Superior temporal gyrus (tissue), 1 donor: ENCODE results near the gene SCGB2A2.

Experiments used
- DNase-seq: peaks from one replicate; pipeline ENCODE4 v3.0.0-alpha.2; 2016; ENCODE audit errors: extremely low spot score

SCGB2A2 gene

GRCh38 chr11:62306227-62306626 lies 36.3 kb downstream of the SCGB2A2 start:
- no peak for DNase-seq

- DNase-seq = no peak
Measured at GRCh38 chr11:62307950-62308349, 38.0 kb downstream of the SCGB2A2 start.

DNA sequence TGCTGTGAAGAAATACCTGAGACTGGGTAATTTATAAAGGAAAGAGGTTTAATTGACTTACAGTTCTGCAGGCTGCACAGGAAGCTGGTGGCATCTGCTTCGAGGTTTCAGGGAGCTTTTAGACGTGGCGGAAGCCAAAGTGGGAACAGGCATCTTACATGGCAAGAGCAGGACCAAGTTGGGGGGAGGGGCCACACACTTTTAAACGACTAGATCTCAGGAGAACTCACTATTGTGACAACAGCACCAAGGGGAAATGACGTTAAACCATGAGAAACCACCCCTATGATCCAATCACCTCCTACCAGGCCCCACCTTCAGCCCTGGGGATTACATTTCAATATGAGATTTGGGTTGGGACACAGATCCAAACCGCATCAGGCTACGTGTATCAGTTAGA lies 40.0 kb downstream of the SCGB2A2 start:
- no peak for DNase-seq

GRCh38 chr11:62315431-62315830 lies 45.5 kb downstream of the SCGB2A2 start:
- no peak for DNase-seq

DNA sequence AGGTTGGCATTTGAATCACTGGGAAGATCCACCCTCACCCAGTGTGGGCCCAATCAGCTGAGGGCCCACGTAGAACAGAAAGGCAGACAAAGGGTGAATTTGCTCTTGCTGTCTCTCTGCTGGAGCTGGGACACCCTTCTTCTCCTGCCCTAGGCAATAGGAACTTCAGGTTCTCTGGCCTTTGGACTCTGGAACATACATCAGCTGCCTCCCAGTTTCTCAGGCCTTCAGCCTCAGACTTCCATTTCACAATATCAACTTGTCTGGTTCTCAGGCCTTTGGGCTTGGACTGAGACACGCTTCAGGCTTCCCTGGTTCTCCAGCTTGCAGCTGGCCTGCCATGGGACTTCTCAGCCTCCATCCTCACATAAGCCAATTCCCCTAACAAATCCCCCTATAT lies 52.6 kb downstream of the SCGB2A2 start:
- no peak for DNase-seq
